NCI-H2081 (cell line): ENCODE results near the gene MTX2.

ENCODE experiments used
- DNase-seq, 2 experiments: peaks; one replicate each; lab custom pipeline; 2025; lab: John Stamatoyannopoulos, UW

MTX2 gene

DNA sequence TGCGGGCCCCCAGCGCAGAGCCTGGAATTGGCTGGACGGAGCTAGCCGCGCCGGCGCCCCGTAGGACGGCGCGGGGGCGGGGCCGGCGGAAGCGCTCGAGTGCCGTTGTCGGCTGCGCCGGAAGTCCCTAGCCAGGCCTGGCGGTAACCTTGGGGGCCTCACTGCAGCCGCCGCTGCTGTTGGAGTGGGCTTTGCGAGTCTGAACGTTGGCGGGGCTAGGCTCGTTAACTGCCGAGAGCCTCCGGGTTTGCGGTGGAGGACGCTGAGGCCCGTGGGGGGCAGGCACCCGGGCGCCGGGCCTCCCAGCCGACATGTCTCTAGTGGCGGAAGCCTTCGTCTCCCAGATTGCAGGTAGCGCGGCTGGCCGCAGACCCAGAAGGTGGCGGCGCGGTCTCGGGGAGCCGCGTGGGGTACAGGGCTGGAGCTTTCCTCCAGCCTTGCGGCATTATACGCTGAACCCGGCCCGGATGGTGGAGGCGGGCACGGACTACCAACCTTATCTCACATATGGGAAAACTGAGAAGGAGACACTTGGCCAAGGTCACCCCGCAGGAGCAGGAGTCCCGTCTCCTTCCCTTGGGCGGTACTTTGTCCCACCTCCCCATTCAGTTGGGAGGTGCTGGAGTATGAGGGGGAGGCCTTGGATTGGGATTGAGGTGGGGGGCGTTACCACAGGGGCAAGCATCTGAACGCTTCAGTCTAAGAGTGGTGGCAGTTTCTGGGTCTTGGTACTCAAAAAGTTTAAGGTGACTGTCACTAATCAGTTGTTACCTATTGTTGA is at the start of gene MTX2:
Gene MTX2, plus strand, starts transcription at position 124 of the 781 bp plus-strand sequence. Its CDS starts 188 bp downstream, at position 312.
- peak; percentile 79 to 92 for DNase-seq

DNA sequence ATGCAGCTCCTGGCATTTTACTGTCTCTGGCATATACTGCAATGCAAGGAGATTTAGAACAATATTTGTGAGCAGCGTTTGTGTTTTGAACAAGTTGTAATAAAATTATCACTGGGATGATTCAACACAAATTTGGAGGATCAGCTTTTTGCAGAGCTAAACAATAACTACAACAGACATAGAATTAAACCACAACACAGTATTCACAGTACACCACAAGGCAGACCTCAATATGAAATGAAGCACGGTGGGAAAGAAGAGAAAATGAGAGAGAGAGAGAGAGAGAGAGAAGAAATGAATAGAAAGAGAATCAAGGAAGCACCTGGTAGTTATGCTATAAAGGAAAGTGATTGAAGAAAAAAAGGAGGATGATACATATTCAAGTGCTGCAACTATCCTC is 41.4 kb upstream of the MTX2 start:
- DNase-seq = no peak

DNA sequence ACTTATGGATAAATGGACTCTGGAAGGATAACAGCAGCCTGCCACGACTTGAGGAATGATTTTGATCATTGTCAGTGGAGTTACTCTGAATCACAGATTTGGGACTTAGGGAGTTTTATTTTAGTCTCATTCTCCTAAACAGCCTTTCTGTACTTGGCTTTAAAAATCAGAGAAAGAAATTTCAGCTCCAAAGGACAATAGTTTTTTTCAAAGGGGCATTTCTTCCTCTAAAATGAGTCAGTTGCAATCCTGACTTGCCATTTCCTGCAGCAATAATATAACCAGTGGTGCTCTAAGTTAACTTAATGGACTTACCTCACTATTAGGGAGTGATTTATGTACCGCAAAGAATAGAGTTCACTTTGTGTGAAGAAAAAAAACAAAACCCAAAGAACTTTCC is 35.1 kb upstream of the MTX2 start:
- no peak for DNase-seq

DNA sequence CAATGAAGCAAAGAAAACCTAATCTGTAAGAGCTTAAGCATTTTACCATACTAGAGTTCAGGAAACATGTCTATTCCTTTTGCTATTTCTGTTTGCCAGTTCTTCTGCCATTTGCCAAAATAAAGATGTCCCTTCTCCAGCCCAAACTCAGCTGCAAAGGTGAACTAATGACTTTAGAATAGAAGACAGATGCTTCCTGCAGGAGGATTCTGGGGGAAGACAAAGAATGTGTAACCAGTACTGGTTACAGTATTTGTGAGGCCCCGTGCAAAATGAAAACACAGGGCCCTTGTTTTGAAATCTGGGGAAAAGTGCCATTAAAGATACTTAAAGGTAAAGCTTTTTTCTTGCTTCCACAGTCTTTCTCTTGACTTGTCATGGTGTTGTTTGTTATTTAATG is 34.3 kb upstream of the MTX2 start:
- DNase-seq = no peak

DNA sequence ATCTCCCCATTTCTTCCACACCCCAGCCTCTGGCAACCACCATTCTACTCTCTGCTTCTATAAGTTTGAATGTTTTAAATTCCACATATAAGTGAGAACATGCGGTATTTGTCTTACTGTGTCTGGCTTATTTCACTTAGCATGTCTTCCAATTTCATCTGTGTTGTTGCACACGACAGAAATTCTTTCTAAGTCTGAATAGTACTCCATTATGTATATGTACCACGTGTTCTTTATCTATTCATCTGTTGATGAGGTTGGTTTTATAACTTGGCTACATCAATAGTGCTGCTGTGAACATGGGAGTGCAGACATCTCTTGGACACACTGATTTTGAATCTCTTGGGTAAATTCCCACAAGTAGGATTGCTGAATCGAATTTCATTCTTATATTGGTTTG is 31.8 kb upstream of the MTX2 start:
- no peak for DNase-seq

DNA sequence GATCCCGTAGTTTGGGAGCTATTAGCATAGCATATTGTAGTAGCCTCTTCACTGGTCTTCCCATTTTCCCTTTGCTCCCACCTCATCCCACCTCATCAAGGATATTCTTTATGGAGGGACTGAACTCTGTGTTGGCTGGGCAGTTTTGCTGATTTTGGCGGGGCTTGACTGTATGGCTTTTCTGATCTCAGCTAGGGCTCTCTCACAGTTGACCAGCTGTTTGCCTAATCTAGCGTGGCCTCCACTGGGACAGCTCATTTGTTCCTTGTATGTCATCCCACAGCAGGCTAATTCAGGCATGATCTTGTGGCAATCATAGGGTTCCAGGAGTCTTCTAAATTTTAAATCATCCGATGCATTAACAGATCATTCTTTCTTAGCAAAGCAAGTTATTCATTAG is 30.2 kb upstream of the MTX2 start:
- DNase-seq = no peak

DNA sequence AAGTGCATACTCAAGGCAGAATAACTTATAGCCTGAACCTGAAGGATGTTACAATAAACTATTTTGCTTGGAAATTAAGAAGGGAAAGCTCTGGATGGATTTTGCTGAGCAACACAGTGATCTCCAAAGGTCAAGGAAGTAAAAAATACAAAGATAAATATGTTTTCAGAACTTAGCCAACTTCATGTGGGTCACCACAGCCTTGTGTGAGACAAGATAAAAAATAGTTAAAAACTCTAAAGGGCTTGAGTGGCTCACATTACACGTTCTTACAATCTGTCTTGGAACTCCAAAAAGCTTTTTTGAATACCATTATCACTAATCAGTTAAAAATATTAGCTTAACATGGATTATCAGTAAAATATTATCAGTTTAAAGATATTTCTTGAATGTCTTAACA is 28.9 kb upstream of the MTX2 start:
- no peak for DNase-seq

DNA sequence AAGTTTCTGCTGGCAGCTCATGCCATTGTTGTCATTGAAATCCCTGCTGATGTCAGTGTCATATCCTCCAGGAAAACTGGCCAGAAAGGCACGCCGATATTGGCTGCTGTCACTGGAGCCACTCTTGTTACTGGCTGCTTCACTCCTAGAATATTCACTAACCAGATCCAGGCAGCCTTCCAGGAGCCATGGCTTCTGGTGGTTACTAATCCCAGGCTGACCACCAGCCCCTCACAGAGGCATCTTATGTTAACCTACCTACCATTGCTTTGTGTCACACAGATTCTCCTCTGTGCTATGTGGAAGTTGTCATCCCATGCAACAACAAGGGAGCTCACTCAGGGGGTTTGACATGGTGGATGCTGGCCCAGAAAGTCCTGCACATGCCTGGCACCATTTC is 27.0 kb upstream of the MTX2 start:
- DNase-seq = no peak

DNA sequence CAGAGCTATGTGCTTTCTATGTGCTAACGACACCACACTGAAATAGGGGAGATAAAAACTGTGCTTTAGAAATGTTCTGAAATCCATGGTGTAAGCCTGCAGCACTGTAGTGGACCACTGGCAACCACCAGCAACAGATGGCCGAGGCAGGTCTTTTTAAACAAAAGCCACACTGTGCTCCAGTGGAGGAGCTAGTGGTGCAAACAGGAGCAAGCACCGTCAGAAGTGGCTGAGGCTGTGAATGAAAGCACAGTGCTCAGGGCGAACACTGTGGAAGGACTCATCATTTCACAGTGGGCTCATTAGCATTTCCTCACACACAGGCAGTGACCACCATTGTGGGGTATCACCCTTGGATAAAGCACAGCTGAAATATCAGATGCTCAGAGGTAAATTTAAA is 22.9 kb upstream of the MTX2 start:
- DNase-seq = no peak

DNA sequence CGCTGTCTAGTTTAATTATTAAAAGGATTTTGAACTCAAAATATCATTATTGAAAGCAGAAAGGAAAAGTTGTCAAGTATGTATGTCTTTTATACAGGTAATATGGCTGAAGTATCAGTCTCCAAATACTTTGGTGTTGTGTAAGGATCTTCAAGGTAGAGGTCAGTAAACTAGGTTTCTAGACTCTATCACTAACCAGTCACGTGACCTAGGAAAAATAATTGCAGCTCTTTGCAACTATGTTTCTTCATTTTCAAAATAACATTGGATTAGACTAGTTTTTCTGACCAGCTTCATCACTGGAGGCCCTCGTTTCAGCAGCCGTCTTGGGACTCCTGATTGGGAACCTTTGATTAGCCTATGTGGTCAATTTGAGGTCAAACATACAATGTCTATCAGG is 21.4 kb upstream of the MTX2 start:
- DNase-seq = no peak

DNA sequence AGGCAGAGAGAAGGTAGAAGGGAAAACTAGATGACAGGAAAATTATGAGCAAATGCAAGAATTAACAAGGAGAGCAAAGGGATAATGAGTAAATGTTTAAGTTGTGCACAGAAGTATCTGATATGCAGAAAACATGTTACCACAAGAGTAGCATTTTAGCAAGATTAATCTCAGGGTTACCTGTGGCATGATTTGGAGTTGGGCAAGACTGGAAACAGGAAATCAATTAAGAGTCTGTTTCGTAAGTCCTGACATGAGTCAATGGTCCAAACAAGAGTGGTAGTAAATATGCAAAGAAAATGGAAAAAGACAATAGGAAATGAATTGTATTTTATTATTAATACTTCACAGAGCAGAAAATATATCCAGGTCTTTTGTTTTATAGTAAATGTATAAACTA is 17.3 kb upstream of the MTX2 start:
- no peak for DNase-seq

DNA sequence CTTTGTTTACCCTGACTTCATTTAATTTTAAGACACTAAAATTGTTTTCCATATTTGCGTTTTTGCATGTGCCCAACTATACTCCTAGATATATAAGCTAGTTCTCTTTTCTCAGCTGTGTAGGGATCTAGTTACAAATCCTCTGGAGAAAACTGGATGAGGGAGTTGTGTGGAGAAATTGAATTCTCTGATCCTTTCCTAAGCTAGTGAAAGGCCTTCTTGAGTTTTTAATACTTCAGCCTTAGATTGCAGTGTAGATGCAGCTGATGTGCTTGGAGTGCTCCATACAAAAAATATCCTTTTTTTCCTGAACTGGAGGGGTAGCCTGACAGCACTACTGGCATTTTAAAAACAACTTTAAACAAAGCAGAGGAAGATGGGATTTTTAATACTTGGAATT is 8.6 kb upstream of the MTX2 start:
- no peak for DNase-seq

DNA sequence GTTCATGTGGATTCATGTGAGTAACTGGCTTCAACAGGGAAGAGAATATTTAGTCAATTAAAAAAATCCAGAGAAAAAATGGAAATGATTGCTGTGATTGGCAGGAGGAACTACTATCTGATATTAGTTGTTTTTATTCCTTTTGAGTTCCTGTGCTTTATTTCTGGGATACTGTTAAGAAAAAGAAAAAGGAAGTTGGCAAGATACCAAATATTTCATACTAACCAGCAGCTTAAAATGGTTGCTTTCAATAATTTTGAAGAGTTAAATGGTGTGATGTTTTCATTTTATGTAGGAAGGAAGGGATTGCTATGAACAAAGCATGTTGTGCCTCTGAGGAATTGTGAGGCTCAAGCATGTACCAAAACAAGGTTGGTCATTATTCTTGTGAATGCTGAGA is 8.1 kb upstream of the MTX2 start:
- no peak for DNase-seq

DNA sequence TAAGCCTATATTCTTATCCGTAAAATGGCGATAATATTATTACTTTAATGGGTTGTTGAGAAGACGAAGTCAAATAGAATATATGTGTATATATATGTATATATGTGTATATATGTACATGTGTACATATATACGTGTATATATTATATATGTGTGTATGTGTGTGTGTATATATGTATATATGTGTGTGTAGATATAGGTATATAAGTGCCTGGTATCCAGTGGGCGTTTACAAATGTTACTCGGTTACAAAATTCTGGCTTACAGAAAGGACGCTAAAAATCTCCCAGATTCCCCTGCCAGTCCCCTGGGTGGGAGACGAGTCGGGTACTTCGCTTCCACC is 295 bp upstream of the MTX2 start:
- DNase-seq = no peak

DNA sequence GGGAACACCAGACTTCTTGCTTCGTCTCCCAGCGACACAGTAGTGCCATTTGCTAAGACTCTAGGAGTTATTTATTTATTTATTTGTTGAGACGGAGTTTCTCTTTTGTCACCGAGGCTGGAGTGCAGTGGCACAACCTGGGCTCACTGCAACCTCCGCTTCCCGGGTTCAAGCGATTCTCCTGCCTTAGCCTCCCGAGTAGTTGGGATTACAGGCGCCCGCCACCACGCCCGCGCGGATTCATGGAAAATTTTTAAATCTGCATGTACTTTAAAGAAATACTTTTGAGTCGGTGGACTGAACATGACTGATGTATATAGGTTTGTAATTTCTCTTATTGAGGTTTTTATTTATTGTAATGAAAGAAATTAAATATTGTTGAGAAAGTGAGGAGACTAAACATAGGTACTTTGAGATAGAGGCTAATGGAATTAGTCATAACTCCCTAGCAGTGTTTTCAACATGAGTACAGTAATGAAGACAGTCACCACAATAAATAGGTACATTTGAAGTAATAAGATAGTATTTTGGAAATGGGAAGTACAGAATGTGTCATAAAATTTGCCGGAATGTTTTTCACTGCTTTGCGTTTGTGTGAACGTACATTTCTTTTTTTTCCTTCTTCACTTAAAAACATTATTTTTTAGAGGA is 983 bp downstream of the MTX2 start:
- no peak for DNase-seq

DNA sequence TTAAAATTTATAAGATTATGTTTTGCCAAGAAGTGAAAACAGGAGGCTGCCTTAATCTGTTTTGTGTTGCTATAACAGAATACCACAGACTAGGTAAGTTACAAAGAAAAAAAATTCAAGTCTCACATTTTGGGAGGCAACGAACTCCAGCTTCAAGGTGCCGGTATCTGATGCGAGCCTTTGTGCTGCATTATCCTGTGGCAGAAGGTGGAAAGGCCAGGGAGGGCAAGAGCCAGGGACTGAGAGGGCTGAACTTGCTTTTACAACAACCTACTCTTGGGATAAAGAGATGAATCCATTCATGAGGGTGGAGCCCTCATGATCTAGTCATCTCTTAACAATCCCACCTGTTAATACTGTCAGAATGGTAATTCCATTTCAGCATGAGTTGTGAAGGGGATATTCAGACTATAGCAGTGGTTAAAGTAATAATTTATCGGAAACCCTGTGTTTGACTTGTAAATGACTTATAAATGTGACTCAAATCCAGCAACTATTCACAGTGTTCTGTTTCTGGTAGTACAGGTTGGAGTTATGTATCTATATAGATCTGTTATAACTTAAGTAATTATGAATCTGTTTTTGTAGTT is 3.7 kb downstream of the MTX2 start:
- no peak for DNase-seq

DNA sequence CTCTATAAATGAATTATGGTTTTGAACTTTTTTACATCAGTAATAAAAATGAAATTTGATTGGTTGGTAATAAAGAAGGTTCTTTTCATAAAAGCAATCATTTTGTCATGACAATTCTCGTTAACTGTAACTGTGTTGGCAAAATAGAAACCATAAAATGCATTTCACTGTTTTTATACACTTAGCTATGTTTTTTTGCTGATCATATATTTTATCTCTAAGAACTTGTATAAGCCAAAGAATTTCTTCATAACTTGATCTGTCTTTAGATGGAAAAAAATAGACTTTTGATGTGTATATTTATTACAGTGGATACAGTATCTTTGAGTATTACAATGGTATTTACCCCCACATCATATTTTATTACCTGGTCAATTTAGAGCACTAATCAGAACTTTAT is 9.7 kb downstream of the MTX2 start:
- no peak for DNase-seq

DNA sequence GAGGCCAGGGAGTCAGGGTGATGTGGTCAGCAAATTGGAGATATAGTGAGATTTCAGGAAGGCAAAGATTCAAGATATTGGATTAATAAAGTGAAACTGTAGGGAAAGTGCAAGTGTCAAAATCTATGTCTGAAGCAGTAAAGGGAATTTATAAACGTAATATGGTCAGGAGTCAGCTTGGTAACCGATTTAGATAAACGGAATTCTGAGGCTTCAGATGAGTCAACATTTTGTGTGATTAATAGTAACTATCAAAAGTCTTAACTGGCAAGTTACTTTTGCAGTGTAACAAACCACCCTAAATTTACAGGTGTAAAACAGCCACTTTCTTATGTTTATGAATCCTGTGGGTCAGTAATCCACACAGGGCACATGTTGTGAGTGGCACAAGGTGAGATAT is 10.9 kb downstream of the MTX2 start:
- no peak for DNase-seq

DNA sequence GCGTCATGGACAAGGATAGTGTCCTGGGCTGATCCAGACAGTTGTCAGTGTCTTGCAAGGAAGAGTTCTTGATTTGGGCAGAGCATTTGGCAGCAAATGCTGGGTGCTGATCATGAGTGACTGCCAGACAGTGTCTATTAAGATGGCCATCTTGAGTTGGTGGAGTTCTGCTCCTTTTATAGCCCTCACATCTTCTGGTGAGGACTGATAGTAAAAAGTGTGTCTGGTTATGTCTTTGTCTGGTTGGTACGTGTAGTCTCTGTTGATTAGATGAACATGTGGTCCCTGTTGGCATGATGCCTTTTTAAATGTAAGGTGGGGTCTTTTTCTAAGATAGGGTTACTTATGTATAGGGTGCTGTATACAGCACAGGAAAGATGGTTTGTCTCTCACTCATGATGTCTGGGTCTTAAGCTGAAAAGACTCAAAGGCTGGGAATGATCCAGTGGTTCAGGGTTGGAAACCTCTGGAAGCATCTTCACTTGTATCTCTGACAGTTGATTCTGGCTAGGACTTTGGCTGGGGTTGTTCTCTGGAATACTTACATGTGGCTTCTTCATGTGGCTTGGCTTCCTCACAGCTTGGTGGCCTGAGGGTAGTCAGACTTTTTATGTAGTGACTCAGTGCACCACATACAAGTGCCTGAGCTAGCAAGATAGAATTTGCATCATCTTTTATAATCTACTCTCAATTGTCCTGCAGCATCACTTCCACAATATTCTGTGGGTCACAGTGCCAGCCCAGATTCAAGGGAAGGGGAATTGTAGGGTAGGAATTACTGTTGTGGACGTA is 11.8 kb downstream of the MTX2 start:
- no peak for DNase-seq

DNA sequence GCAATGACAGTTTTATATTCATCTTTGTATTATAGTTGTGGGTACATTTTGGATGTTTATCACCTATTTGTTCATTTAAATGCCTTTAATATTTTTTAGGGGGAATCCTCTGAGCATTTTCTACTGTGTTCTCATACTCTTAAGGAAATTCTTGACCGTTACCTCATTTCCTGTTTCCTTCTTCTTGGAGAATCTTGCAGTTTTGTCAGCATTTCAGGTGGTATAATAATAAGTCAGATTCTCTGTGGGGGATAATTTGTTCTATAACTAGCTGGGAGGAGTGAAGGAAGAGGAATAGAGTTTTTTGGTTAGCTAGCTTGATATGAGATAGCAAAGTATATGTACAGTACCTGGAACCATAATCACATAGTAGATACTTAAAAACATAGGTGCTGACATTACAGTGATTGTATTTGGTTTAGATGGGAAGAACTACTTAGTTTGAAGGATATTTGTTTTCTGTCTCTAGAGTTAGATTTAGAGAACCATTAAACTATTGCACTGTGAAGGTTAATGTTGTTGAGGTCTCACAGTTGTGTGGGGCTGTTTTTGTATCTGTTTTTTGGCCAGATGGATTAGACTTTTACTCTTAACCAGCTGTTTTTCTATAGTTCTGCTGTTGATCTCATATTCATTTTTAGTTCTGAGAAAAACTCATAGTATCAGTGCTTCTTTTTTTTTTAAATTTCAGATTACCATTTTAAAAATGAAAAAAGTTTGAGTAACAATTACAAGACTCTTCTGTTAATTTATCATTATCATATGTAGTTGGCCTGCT is 14.2 kb downstream of the MTX2 start:
- DNase-seq = peak in 1 of 2 experiments; percentile 87

DNA sequence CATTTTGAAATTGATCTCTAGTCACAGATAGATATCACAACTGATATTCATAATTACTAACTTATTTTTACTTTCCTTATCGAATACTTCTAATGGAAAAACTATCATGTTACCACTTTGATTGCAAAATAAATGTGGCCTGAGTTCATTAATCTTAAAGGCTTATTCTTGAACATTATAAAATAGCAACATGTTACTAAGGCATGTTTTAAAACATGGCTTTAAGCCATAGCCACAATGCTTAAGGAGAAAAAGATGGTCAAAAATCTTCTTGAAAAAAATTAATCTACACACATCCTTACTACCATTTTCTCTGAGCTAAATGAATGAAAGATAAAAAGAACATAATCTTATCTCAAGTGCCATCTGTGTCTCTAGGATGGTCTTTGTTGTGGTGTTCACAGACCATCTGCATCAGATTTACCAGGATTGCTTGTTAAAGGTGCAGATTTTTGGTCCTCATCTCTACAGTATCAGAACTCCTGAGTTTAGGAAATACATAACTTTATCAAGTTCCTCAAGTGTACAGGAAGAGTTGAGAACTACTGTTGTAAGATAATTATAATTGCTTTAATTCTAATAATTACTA is 15.3 kb downstream of the MTX2 start:
- no peak for DNase-seq

DNA sequence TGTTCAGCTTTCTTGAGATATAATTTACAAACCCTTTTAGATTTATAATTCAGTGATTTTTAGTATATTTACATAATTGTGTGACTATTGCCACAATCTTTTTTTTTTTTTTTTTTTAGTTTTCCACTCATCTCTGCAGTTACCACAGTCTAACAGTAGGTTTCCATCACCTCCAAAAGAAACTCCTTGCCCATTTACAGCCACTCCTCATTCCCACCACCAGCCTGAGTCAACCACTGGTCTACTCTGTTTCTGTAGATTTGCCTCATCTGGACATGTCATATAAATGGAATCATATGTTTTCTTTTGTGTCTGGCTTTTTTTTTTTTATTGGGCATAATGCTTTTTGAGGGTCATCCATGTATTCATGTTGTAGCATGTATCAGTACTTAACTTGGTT is 16.1 kb downstream of the MTX2 start:
- no peak for DNase-seq
